Large intestine (tissue), 3 donors: ENCODE data around the gene ADGRL3. TPM values are rescaled to one million over a fixed set of nuclear protein-coding genes. Genes with fewer than 3 reads are reported as not detected.
"Not testable (repeated sequence)": the region's sequence is repeated elsewhere in the genome, so short reads cannot be mapped to it uniquely, and the experiment has no call there.

Experiments
- DNase-seq, 2 donors: peaks; one replicate each; pipeline versions ENCODE4 v3.0.0 to v3.0.0-alpha.2; 2013
- H3K27ac ChIP-seq: one replicate; pipeline ENCODE4 v1.5.1; 2013; ENCODE audit warnings: low read length
- H3K27me3 ChIP-seq: 2 replicates; pipeline ENCODE4 v1.6.1; 2013; ENCODE audit warnings: low read length; ENCODE audit not compliant: control insufficient read depth, insufficient read depth
- H3K36me3 ChIP-seq: 2 replicates; pipeline ENCODE4 v1.6.1; 2013; ENCODE audit warnings: low read length; ENCODE audit not compliant: control insufficient read depth, insufficient read depth
- H3K4me1 ChIP-seq: one replicate; pipeline ENCODE4 v1.6.1; 2013; ENCODE audit warnings: low read length; ENCODE audit not compliant: control insufficient read depth, insufficient read depth
- H3K4me3 ChIP-seq: one replicate; pipeline ENCODE4 v1.5.1; 2013; ENCODE audit warnings: low read length
- H3K9me3 ChIP-seq: one replicate; pipeline ENCODE4 v1.6.1; 2013; ENCODE audit warnings: mild to moderate bottlenecking, low read depth, low read length, moderate library complexity; ENCODE audit not compliant: control insufficient read depth
- WGBS: methylation state at CpG from one replicate; pipeline ENCODE4 v1.1.5; 2013; ENCODE audit warnings: low lambda C conversion rate; ENCODE audit not compliant: insufficient coverage; 5-methylcytosine and 5-hydroxymethylcytosine counted together
- polyA plus RNA-seq: library from polyadenylated mRNA; unstranded; fragments of 120-200 nt; gene quantifications from one replicate; pipeline ENCODE4 v1.2.1, GENCODE V29; 2013

ADGRL3 gene
- polyA plus RNA-seq, 1 donor = 9.8 TPM

- no peaks in the 10 kb centered on the region for H3K27me3 ChIP-seq
- 60% methylated on average over 1 of the region's 5 CpGs for WGBS
- no peaks in the 10 kb centered on the region for H3K36me3 ChIP-seq
- H3K4me1 ChIP-seq = no peaks in the 10 kb centered on the region
- H3K27ac ChIP-seq = no peak overlapping the region
- DNase-seq = no peak
- no peak overlapping the region for H3K4me3 ChIP-seq
- H3K9me3 ChIP-seq = no peaks in the 10 kb centered on the region
Observed at GRCh38 chr4:61336488-61336887, 136.4 kb downstream of the ADGRL3 start.

DNA sequence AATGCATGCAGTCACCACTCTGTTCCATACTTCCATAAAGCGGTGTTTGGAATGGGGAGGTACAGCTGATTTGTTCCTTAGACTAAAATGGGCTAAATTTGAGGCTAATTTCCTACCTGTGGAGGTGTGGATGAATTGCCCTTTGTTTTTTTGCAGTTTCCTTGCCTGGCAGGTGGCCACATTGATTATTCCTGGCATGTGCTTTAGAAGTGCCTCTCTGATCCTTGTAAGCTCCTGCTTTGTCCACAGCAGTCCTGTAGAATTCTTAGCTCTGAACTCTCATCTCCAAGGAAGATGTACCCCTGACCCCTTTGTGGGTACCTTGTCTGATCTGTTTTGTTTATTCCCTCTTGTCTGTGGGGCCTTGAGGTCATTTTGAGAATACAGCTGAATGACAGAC, 136.8 kb downstream of the ADGRL3 start:
- Histone ChIP-seq H3K27ac (no peak overlapping the region), H3K36me3 (no peaks in the 10 kb centered on the region), H3K27me3 (no peaks in the 10 kb centered on the region), H3K4me1 (no peaks in the 10 kb centered on the region), H3K9me3 (no peaks in the 10 kb centered on the region), H3K4me3 (no peak overlapping the region)
- WGBS = no CpG with 5 or more reads among the region's 1 CpG
- DNase-seq = no peak

DNA sequence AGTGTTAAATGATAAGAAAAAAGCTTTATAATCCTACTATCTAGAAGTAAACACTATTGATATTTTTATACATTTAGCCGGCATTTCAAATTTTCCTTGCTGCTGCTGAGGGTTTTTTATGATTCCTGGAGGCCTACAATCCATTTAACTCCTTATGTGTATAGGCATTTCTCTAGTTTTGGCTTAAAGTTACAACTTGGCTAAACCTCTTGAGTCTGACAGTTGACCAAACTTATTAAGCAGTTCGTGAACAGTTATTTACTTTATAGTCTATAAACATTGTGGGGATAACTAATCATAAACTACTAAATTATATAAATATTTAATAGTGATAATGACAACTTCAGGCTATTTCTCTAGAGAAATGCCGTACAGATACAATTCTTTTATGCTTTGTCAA, 141.9 kb downstream of the ADGRL3 start:
- no CpG with 5 or more reads among the region's 3 CpGs for WGBS
- no peak overlapping the region for H3K4me3 ChIP-seq

DNA sequence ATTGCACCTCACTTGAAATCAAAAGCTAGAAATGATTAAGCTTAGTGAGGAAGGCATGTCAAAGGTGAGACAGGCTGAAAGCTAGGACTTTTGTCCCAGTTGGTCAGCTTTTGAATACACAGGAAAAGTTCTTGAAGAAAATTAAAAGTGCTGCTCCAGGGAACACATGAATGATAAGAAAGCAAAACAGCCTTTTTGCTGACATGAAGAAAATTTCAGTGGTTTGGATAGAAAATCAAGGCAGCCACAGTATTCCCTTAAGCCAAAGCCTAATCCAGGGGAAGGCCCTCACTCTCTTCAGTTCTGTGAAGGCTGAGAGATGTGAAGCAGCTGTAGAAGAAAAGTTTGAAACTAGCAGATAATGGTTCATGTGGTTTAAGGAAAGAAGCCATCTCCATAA, 150.8 kb downstream of the ADGRL3 start:
- Histone ChIP-seq H3K27ac (no peak overlapping the region), H3K36me3 (no peaks in the 10 kb centered on the region), H3K9me3 (no peaks in the 10 kb centered on the region), H3K27me3 (no peaks in the 10 kb centered on the region), H3K4me1 (no peaks in the 10 kb centered on the region), H3K4me3 (no peak overlapping the region)
- no peak for DNase-seq

More for the DNA sequence above, 141.9 kb downstream of the ADGRL3 start:
- Histone ChIP-seq H3K27me3 (no peaks in the 10 kb centered on the region), H3K4me1 (no peaks in the 10 kb centered on the region), H3K9me3 (no peaks in the 10 kb centered on the region), H3K36me3 (no peaks in the 10 kb centered on the region), H3K27ac (no peak overlapping the region)
- no peak for DNase-seq

- Histone ChIP-seq H3K36me3 (no peaks in the 10 kb centered on the region), H3K27ac (no peak overlapping the region), H3K9me3 (no peaks in the 10 kb centered on the region), H3K27me3 (no peaks in the 10 kb centered on the region), H3K4me3 (no peak overlapping the region), H3K4me1 (no peaks in the 10 kb centered on the region)
- DNase-seq = no peak
- WGBS = 100% methylated on average over 1 of the region's 1 CpG
Observed at GRCh38 chr4:61356696-61357095, 156.6 kb downstream of the ADGRL3 start.

DNA sequence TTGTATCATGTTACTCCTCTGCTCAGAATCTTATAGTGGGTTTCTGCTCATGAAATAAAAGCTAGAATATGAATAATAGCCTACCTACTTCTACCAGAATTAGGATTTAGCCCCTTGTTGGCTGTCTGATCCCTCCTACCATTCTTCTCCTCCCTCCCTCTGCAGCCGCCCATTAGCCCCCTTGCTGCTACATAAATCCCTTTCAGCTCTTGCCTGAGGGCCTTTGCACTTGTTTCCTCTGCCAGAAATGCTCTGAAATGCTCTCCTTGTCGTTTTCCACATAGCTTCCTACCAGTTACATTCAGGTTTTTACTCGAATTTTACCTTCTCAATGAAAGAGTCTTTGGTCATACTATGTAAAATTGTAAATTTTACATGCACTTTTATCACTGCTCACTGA, 159.2 kb downstream of the ADGRL3 start:
- no peaks in the 10 kb centered on the region for H3K27me3 ChIP-seq
- H3K36me3 ChIP-seq = no peaks in the 10 kb centered on the region
- H3K27ac ChIP-seq = no peak overlapping the region
- H3K4me1 ChIP-seq = no peaks in the 10 kb centered on the region
- no peak for DNase-seq
- no peaks in the 10 kb centered on the region for H3K9me3 ChIP-seq
- 20% methylated on average over 1 of the region's 3 CpGs for WGBS
- H3K4me3 ChIP-seq = no peak overlapping the region

GRCh38 chr4:61372817-61373216, 172.7 kb downstream of the ADGRL3 start:
- not testable (repeated sequence) for DNase-seq
- WGBS = no CpG with 5 or more reads among the region's 26 CpGs

GRCh38 chr4:61373901-61374440, 173.8 kb downstream of the ADGRL3 start:
- WGBS = no CpG with 5 or more reads among the region's 1 CpG
- no peak overlapping the region for H3K27ac ChIP-seq
- no peaks in the 10 kb centered on the region for H3K9me3 ChIP-seq

More at GRCh38 chr4:61372817-61373216, 172.7 kb downstream of the ADGRL3 start:
- H3K4me3 ChIP-seq, H3K4me1 ChIP-seq, H3K36me3 ChIP-seq, H3K27me3 ChIP-seq, H3K9me3 ChIP-seq, H3K27ac ChIP-seq: not testable (repeated sequence)

DNA sequence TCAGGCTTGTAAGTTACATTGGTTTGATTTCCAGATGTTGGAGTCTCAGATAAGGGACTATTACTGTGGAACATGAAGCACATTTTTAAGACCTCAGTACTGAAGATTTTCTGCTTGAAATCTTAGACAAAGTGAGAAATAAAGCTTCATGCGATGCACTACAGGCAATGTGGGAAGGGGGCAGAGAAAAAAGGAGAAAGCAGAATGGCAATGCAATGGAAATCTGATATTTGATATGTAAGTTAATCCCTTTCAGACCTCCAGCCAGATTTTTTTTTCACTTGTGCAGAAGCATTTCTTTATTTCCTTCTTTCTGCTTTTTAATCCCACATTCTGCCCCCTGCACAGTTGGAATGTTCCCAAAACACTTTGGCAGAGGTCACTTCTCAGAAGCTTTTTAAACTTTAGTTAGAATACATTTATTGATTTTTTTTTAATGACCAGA, 174.3 kb downstream of the ADGRL3 start:
- H3K27me3 ChIP-seq = no peaks in the 10 kb centered on the region
- no peak for DNase-seq
- no peaks in the 10 kb centered on the region for H3K36me3 ChIP-seq
- 40% methylated on average over 1 of the region's 1 CpG for WGBS
- H3K9me3 ChIP-seq = no peaks in the 10 kb centered on the region
- no peak overlapping the region for H3K4me3 ChIP-seq
- H3K4me1 ChIP-seq = no peaks in the 10 kb centered on the region
- no peak overlapping the region for H3K27ac ChIP-seq

More at GRCh38 chr4:61373901-61374440, 173.8 kb downstream of the ADGRL3 start:
- Histone ChIP-seq H3K27me3 (no peaks in the 10 kb centered on the region), H3K4me3 (no peak overlapping the region), H3K36me3 (no peaks in the 10 kb centered on the region), H3K4me1 (no peaks in the 10 kb centered on the region)
- no peak for DNase-seq

DNA sequence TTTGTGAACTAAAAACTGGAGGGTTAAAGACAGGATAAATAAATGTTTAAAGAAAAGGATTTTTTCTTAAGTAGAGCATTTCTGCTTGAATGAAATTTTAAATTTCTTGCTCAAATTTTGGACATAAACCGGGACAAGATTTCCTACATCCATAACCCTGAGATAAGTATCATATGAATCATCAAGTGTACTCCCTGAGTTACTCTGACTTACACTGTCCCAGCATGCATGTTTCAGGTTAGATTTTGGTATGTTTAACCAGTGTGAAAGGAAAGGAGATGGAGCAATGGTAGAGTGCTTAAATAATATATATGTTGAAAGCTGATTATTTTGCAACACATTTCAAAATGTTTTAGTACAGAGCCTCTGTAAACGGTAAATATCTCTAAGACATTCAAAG, 175.2 kb downstream of the ADGRL3 start:
- no peak for DNase-seq
- 83% methylated on average over 1 of the region's 2 CpGs for WGBS
- no peak overlapping the region for H3K4me3 ChIP-seq
- no peaks in the 10 kb centered on the region for H3K9me3 ChIP-seq
- H3K36me3 ChIP-seq = no peaks in the 10 kb centered on the region
- no peaks in the 10 kb centered on the region for H3K4me1 ChIP-seq
- H3K27me3 ChIP-seq = no peaks in the 10 kb centered on the region
- H3K27ac ChIP-seq = no peak overlapping the region

GRCh38 chr4:61376301-61376700, 176.2 kb downstream of the ADGRL3 start:
- H3K9me3 ChIP-seq = no peaks in the 10 kb centered on the region
- H3K27ac ChIP-seq = no peak overlapping the region
- H3K4me3 ChIP-seq = no peak overlapping the region
- H3K27me3 ChIP-seq = no peaks in the 10 kb centered on the region
- no peak for DNase-seq
- 100% methylated on average over 1 of the region's 3 CpGs for WGBS
- H3K36me3 ChIP-seq = no peaks in the 10 kb centered on the region
- H3K4me1 ChIP-seq = no peaks in the 10 kb centered on the region
